Hematopoietic multipotent progenitor cell treated with erythropoietin and hydrocortisone succinate and interleukin-3 and kit ligand, for 8 days (in vitro differentiated cells): ENCODE results near the gene KIAA1671.

Experiments
- DNase-seq: peaks from one replicate; pipeline ENCODE4 v3.0.0-alpha.2; 2015

KIAA1671 gene

GRCh38 chr22:25048659-25049647, 96.4 kb downstream of the KIAA1671 start:
- peak; percentile 69 for DNase-seq

GRCh38 chr22:25049770-25050169, 97.3 kb downstream of the KIAA1671 start:
- no peak for DNase-seq

- no peak for DNase-seq
These were observed 98.0 kb downstream of the KIAA1671 start for GRCh38 chr22:25050566-25050965.

- peak; percentile 37 for DNase-seq
These were observed 98.6 kb downstream of the KIAA1671 start for GRCh38 chr22:25051073-25051472.

- DNase-seq = no peak
These were observed 99.6 kb downstream of the KIAA1671 start for GRCh38 chr22:25051983-25052710.

GRCh38 chr22:25053153-25053805, 100.8 kb downstream of the KIAA1671 start:
- no peak for DNase-seq

GRCh38 chr22:25054943-25055511, 102.5 kb downstream of the KIAA1671 start:
- DNase-seq = no peak

GRCh38 chr22:25057013-25057881, 104.7 kb downstream of the KIAA1671 start:
- DNase-seq = peak; percentile 53

GRCh38 chr22:25059438-25059837, 106.9 kb downstream of the KIAA1671 start:
- no peak for DNase-seq

GRCh38 chr22:25060522-25061071, 108.1 kb downstream of the KIAA1671 start:
- DNase-seq = no peak

GRCh38 chr22:25061134-25061533, 108.6 kb downstream of the KIAA1671 start:
- DNase-seq = no peak

GRCh38 chr22:25061605-25062376, 109.3 kb downstream of the KIAA1671 start:
- no peak for DNase-seq

GRCh38 chr22:25062386-25063085, 110.0 kb downstream of the KIAA1671 start:
- no peak for DNase-seq

GRCh38 chr22:25064894-25065560, 112.5 kb downstream of the KIAA1671 start:
- no peak for DNase-seq

- DNase-seq = no peak
These were observed 114.4 kb downstream of the KIAA1671 start for GRCh38 chr22:25066861-25067435.

GRCh38 chr22:25067851-25068421, 115.4 kb downstream of the KIAA1671 start:
- DNase-seq = no peak

GRCh38 chr22:25068707-25069106, 116.2 kb downstream of the KIAA1671 start:
- no peak for DNase-seq

GRCh38 chr22:25069426-25069757, 116.9 kb downstream of the KIAA1671 start:
- no peak for DNase-seq
